Stomach (tissue), 4 donors: ENCODE results near the gene STUM.

Experiments
- POLR2AphosphoS5 ChIP-seq, 3 donors: sonication (generic); formaldehyde crosslinking; IDR thresholded peaks; one replicate each; pipeline ENCODE4 v1.6.1; 2016; ENCODE audit warnings: antibody characterized with exemption in 3 of 3
- TF ChIP-seq, protein P1 (sequence below), 7 experiments: fragments of 450-650 bp in 4 of 7; fragments of 200-600 bp in 3 of 7; sonication (generic) in 3 of 7; IDR thresholded peaks; one replicate each; pipeline ENCODE4 v1.5.1; 2016 to 2019; ENCODE audit warnings: antibody characterized with exemption in 7 of 7, control low read depth in 2 of 7, mild to moderate bottlenecking in 1 of 7

DNA sequence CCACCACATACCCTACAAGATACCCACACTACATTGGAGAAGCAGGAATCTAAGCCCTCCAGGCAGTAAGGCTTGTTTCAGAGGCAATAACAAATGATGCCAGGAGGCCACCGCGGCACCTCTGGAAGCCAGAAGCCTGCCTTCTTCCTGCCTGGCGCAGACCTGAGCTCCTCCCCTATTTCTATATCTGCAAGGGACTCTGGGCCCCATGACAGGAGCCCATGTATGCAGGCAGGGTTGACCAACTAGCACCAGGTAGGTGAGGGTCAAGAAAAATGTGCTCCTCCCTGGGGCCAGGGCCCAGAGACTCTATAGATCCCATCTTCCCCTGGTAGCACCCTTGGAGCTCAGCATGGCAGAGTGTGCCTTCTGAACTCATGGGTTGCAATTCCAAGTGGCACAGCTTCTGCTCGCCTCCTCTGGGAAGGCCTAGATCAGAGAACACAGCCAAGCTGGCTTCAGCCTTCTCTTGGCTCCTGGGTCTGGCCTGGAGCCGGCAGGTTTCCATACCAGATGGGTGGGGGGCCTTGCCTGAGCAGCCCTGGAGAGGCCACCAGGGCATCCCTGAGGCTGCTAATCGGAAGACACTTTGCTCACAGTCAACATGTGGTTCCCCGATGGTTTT, 85.1 kb downstream of the STUM start:
- no peak for TF ChIP-seq POLR2AphosphoS5 (IDR thresholded peaks at IDR 0.05)
- TF ChIP-seq, protein P1, sequence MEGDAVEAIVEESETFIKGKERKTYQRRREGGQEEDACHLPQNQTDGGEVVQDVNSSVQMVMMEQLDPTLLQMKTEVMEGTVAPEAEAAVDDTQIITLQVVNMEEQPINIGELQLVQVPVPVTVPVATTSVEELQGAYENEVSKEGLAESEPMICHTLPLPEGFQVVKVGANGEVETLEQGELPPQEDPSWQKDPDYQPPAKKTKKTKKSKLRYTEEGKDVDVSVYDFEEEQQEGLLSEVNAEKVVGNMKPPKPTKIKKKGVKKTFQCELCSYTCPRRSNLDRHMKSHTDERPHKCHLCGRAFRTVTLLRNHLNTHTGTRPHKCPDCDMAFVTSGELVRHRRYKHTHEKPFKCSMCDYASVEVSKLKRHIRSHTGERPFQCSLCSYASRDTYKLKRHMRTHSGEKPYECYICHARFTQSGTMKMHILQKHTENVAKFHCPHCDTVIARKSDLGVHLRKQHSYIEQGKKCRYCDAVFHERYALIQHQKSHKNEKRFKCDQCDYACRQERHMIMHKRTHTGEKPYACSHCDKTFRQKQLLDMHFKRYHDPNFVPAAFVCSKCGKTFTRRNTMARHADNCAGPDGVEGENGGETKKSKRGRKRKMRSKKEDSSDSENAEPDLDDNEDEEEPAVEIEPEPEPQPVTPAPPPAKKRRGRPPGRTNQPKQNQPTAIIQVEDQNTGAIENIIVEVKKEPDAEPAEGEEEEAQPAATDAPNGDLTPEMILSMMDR (IDR thresholded peaks at IDR 0.05) = no peak
